ENCODE data around the gene IGFBPL1. TPM values are rescaled to one million over a fixed set of nuclear protein-coding genes. Genes with fewer than 3 reads are reported as not detected.
"Not testable (repeated sequence)": the region's sequence is repeated elsewhere in the genome, so short reads cannot be mapped to it uniquely, and the experiment has no call there.

Gene IGFBPL1
- 10 to 100 TPM in 1 of 2 donors, under 1 TPM in 1; 0.32 to 14.3 TPM for total RNA-seq

GRCh38 chr9:38423973-38424843 lies at the start of gene IGFBPL1:
IGFBPL1 (minus strand) TSS chr9:38424454; CDS start chr9:38424424, 30 bp downstream.
- TF ChIP-seq POLR2AphosphoS5 (IDR thresholded peaks at IDR 0.05) (no peak), CTCF (IDR thresholded peaks at IDR 0.05) (no peak), POLR2A (IDR thresholded peaks at IDR 0.05) (no peak)
- Histone ChIP-seq H3K4me3 (peak within 1 kb of the TSS; percentile 21 to 33), H3K4me1 (replicated peaks) (no peaks in the 10 kb centered on the region), H3K27ac (no peak within 1 kb of the TSS), H3K36me3 (no peaks in the 10 kb centered on the region), H3K9me3 (no peaks in the 10 kb centered on the region), H3K27me3 (replicated peaks; ENCODE audit: insufficient read depth) (no peaks in the 10 kb centered on the region)
- no peak for DNase-seq (ENCODE audit: low spot score)
- intact Hi-C loops (cut with DNase I) = no loop called here
- under 1% methylated on average over 28 of the region's 115 CpGs for WGBS

- H3K27me3 ChIP-seq (replicated peaks; ENCODE audit: insufficient read depth); H3K9me3 ChIP-seq; H3K4me3 ChIP-seq; intact Hi-C loops (cut with DNase I); H3K27ac ChIP-seq; H3K4me1 ChIP-seq (replicated peaks); H3K36me3 ChIP-seq; DNase-seq (ENCODE audit: low spot score): not testable (repeated sequence)
- 53% methylated on average over 2 of the region's 2 CpGs for WGBS
Measured at GRCh38 chr9:38472583-38473249, 48.5 kb upstream of the IGFBPL1 start.

GRCh38 chr9:38467404-38467803 lies 43.1 kb upstream of the IGFBPL1 start:
- Histone ChIP-seq H3K36me3 (no peaks in the 10 kb centered on the region), H3K4me1 (replicated peaks) (no peaks in the 10 kb centered on the region), H3K9me3 (no peaks in the 10 kb centered on the region), H3K27me3 (replicated peaks; ENCODE audit: insufficient read depth) (no peaks in the 10 kb centered on the region), H3K27ac (no peak overlapping the region), H3K4me3 (no peak overlapping the region)
- no peak for DNase-seq (ENCODE audit: low spot score)
- WGBS = 36% methylated on average over 3 of the region's 3 CpGs
- TF ChIP-seq CTCF (IDR thresholded peaks at IDR 0.05) (no peak), POLR2A (IDR thresholded peaks at IDR 0.05) (no peak), POLR2AphosphoS5 (IDR thresholded peaks at IDR 0.05) (no peak)
- intact Hi-C loops (cut with DNase I) = no loop called here

- intact Hi-C loops (cut with DNase I) = no loop called here
- Histone ChIP-seq H3K36me3 (no peaks in the 10 kb centered on the region), H3K4me1 (replicated peaks) (no peaks in the 10 kb centered on the region), H3K4me3 (no peak overlapping the region), H3K27me3 (replicated peaks; ENCODE audit: insufficient read depth) (no peaks in the 10 kb centered on the region), H3K9me3 (no peaks in the 10 kb centered on the region), H3K27ac (no peak overlapping the region)
- TF ChIP-seq POLR2A (IDR thresholded peaks at IDR 0.05) (no peak), CTCF (IDR thresholded peaks at IDR 0.05) (no peak), POLR2AphosphoS5 (IDR thresholded peaks at IDR 0.05) (no peak)
- WGBS = 55% methylated on average over 3 of the region's 3 CpGs
- DNase-seq (ENCODE audit: low spot score) = no peak
Measured at GRCh38 chr9:38453835-38454234, 29.6 kb upstream of the IGFBPL1 start.

GRCh38 chr9:38451162-38451561 lies 26.9 kb upstream of the IGFBPL1 start:
- Histone ChIP-seq H3K4me1 (replicated peaks) (no peaks in the 10 kb centered on the region), H3K9me3 (no peaks in the 10 kb centered on the region), H3K36me3 (no peaks in the 10 kb centered on the region), H3K4me3 (no peak overlapping the region), H3K27me3 (replicated peaks; ENCODE audit: insufficient read depth) (no peaks in the 10 kb centered on the region), H3K27ac (no peak overlapping the region)
- DNase-seq (ENCODE audit: low spot score) = no peak
- TF ChIP-seq POLR2A (IDR thresholded peaks at IDR 0.05) (no peak), POLR2AphosphoS5 (IDR thresholded peaks at IDR 0.05) (no peak), CTCF (IDR thresholded peaks at IDR 0.05) (no peak)
- intact Hi-C loops (cut with DNase I) = no loop called here
